C4-2B (cell line): ENCODE measurements around the gene CNGB1.
"Not testable (repeated sequence)": the region's sequence is repeated elsewhere in the genome, so short reads cannot be mapped to it uniquely, and the experiment has no call there.

Experiments
- H3K27ac ChIP-seq: fragments of 450-650 bp; 2 replicates; pipeline ENCODE4 v1.5.1; 2017
- CTCF ChIP-seq: fragments of 450-650 bp; conservative IDR thresholded peaks from 2 replicates; pipeline ENCODE4 v1.5.1; 2017; ENCODE audit warnings: mild to moderate bottlenecking
- ZFX ChIP-seq: fragments of 450-650 bp; IDR thresholded peaks from 2 replicates; pipeline ENCODE4 v1.6.1; 2017

CNGB1 gene

GRCh38 chr16:57945740-57946138 lies 25.2 kb downstream of the CNGB1 start:
- no peak for TF ChIP-seq CTCF
- TF ChIP-seq ZFX = no peak
- no peak overlapping the region for H3K27ac ChIP-seq

GRCh38 chr16:57944970-57945739 lies 25.8 kb downstream of the CNGB1 start:
- TF ChIP-seq CTCF = no peak
- no peak for TF ChIP-seq ZFX
- H3K27ac ChIP-seq = no peak overlapping the region

GRCh38 chr16:57943381-57943780 lies 27.5 kb downstream of the CNGB1 start:
- not testable (repeated sequence) for H3K27ac ChIP-seq

GRCh38 chr16:57941901-57942300 lies 29.0 kb downstream of the CNGB1 start:
- not testable (repeated sequence) for H3K27ac ChIP-seq

GRCh38 chr16:57941016-57941664 lies 29.8 kb downstream of the CNGB1 start:
- no peak overlapping the region for H3K27ac ChIP-seq
- no peak for TF ChIP-seq ZFX
- no peak for TF ChIP-seq CTCF

- H3K27ac ChIP-seq = no peak overlapping the region
- TF ChIP-seq CTCF (no peak), ZFX (no peak)
Measured at GRCh38 chr16:57940382-57940966, 30.5 kb downstream of the CNGB1 start.

- H3K27ac ChIP-seq = no peak overlapping the region
- TF ChIP-seq ZFX (no peak), CTCF (no peak)
Measured at GRCh38 chr16:57939872-57940224, 31.1 kb downstream of the CNGB1 start.

- H3K27ac ChIP-seq = no peak overlapping the region
Measured at GRCh38 chr16:57938936-57939871, 31.7 kb downstream of the CNGB1 start.

More at GRCh38 chr16:57938936-57939871, 31.7 kb downstream of the CNGB1 start:
- TF ChIP-seq ZFX (no peak), CTCF (no peak)
